Endothelial cell of umbilical vein (primary cell): Measurements from ENCODE around the gene HIVEP3.

Experiments used
- GATA2 ChIP-seq: IDR thresholded peaks from 2 replicates; pipeline ENCODE4 v1.7.0; 2011; ENCODE audit warnings: low read depth, mild to moderate bottlenecking, moderate library complexity, mixed read lengths, low read length; ENCODE audit not compliant: insufficient read length, insufficient read depth
- TF ChIP-seq, protein P1 (sequence below), 2 donors: IDR thresholded peaks; 1 replicate in 1 of 2; 2 replicates in 1 of 2; pipeline ENCODE4 v1.5.1; 2011; ENCODE audit warnings: low read length in 2 of 2, mild to moderate bottlenecking in 2 of 2, moderate library complexity in 2 of 2, control low read depth in 1 of 2, inconsistent platforms in 1 of 2, low read depth in 1 of 2; ENCODE audit not compliant: insufficient read depth in 1 of 2; ENCODE audit errors: extremely low read depth in 1 of 2

DNA sequence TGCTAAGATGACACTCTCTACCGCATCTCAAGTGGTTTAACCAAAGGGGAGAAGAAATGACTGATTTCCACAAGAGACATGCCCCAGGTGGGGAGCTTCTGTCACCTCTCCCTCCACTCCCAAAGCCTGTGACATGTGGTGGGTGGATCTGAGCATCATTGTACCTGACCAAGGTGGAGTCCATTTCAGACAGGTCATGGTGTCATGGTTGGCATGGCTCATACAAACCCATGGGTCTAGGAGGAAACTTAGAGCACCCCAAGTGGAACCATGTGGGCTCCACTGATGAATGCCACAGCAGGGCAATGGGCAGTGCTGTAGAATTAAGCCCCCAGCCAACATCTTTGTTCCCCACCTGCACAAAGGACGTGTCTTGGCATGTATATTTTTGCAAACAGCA is 302.7 kb downstream of the HIVEP3 start:
- TF ChIP-seq, protein P1, sequence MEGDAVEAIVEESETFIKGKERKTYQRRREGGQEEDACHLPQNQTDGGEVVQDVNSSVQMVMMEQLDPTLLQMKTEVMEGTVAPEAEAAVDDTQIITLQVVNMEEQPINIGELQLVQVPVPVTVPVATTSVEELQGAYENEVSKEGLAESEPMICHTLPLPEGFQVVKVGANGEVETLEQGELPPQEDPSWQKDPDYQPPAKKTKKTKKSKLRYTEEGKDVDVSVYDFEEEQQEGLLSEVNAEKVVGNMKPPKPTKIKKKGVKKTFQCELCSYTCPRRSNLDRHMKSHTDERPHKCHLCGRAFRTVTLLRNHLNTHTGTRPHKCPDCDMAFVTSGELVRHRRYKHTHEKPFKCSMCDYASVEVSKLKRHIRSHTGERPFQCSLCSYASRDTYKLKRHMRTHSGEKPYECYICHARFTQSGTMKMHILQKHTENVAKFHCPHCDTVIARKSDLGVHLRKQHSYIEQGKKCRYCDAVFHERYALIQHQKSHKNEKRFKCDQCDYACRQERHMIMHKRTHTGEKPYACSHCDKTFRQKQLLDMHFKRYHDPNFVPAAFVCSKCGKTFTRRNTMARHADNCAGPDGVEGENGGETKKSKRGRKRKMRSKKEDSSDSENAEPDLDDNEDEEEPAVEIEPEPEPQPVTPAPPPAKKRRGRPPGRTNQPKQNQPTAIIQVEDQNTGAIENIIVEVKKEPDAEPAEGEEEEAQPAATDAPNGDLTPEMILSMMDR (IDR thresholded peaks at IDR 0.05; ENCODE audit: extremely low read depth in 1 of 2, insufficient read depth in 1 of 2, low read depth in 1 of 2, low read length in 2 of 2), result no peak
- TF ChIP-seq GATA2, result no peak
